Measurements from ENCODE around the gene THPO. TPM values are rescaled to one million over a fixed set of nuclear protein-coding genes. Genes with fewer than 3 reads are reported as not detected.
A peak's percentile ranks its signal among the peaks of the same experiment; 100 is the strongest.

Gene THPO
- total and polyA plus RNA-seq, 9 of the 15 experiments (the other 6 are each of a cell fraction or from before 2014, with no cell fraction given): 0.11 to 1.1 (median 0.35) TPM; not detected in 1

- Histone ChIP-seq H3K79me2 (ENCODE audit: control insufficient read depth, insufficient read depth, low read length) (peaks cover 8% of the 10 kb centered on the region; the same call in 2 of the 3 replicates), H3K9me3 (replicated peaks; ENCODE audit: control insufficient read depth, insufficient read depth, low read depth, low read length) (no peaks in the 10 kb centered on the region), H3K27ac (ENCODE audit: extremely low read depth, low read depth, low read length) (no peak overlapping the region; the same call in 1 of the 3 replicates), H3K4me3 (no peak overlapping the region), H3K4me1 (replicated peaks in 1 of 2; ENCODE audit: control insufficient read depth in 2 of 2, insufficient read depth in 2 of 2, low read length in 2 of 2) (peaks cover 48 to 56% of the 10 kb centered on the region in 2 experiments), H3K36me3 (ENCODE audit: control insufficient read depth, insufficient read depth, low read length) (peaks cover 42% of the 10 kb centered on the region; the same call in 2 of the 3 replicates), H3K9ac (ENCODE audit: insufficient read depth in 1 of 2, low read depth in 2 of 2, low read length in 2 of 2) (peak overlapping the region in 1 of 2 experiments; percentile 53; a peak in 1 of 4 replicates), H3K27me3 (ENCODE audit: control insufficient read depth in 2 of 2, insufficient read depth in 2 of 2, low read length in 2 of 2) (no peaks in the 10 kb centered on the region), H3K9me1 (ENCODE audit: control insufficient read depth, insufficient read depth, low read length) (peaks cover 6% of the 10 kb centered on the region), H3K4me2 (ENCODE audit: insufficient read depth, low read length) (no peak overlapping the region; the same call in 1 of the 2 replicates), H4K20me1 (replicated peaks; ENCODE audit: control insufficient read depth, insufficient read depth, low read length) (no peaks in the 10 kb centered on the region), H2AFZ (ENCODE audit: low read depth, low read length) (no peak overlapping the region)
- 30% methylated on average over 13 of the region's 14 CpGs for WGBS (ENCODE audit: insufficient coverage, low coverage, missing lambda C conversion rate)
- DNase-seq (ENCODE audit: extremely low read depth in 1 of 4, low spot score in 3 of 4) (peak; percentile 82 to 88 (median 84)), ATAC-seq (peak; percentile 87), FAIRE-seq (peak; percentile 95)
- ChIA-PET POLR2A (interaction anchor here (0.6 to 1.1 kb wide), 5 partner anchors 8 to 29 kb away, joined by 3 to 6 read pairs (median 4); partner anchors contain the start of gene FAM131A), CTCF (ENCODE audit: low intra/inter-chr PET ratio) (no interaction called here)
- in situ Hi-C loops (cut with MboI) (no loop called here), intact Hi-C loops (cut with micrococcal nuclease) (loop anchor here (1.0 kb wide), 1 partner anchor 17 kb away; no protein-coding TSS in a partner anchor)
- no TSS peak for BruUV-seq (replicated peaks)
- TF ChIP-seq CLOCK (CRISPR knock-in tag; IDR thresholded peaks at IDR 0.05; ENCODE audit: borderline replicate concordance): no peak
- TF ChIP-seq MNT (conservative IDR thresholded peaks at IDR 0.05): peak in 1 of 2 experiments; percentile 52; a peak in 2 of 4 replicates
- TF ChIP-seq ZNF696 (CRISPR knock-in tag; conservative IDR thresholded peaks at IDR 0.05): no peak
- TF ChIP-seq TEAD4 (IDR thresholded peaks at IDR 0.05; ENCODE audit: low read length): 0 out of 2 replicates have a peak, but pooled peaks have one; percentile 11
- TF ChIP-seq TEAD4 (CRISPR knock-in tag; IDR thresholded peaks at IDR 0.05; ENCODE audit: borderline replicate concordance): no peak
- TF ChIP-seq ZNF766 (CRISPR knock-in tag; conservative IDR thresholded peaks at IDR 0.05): peak; percentile 66; the same call in 1 of the 2 replicates
- TF ChIP-seq RAD51 (IDR thresholded peaks at IDR 0.05; ENCODE audit: borderline replicate concordance, low read depth): peak; percentile 54; the same call in 1 of the 2 replicates
- TF ChIP-seq IRF1 (CRISPR knock-in tag; IDR thresholded peaks at IDR 0.05; ENCODE audit: borderline replicate concordance): no peak
- TF ChIP-seq L3MBTL2 (IDR thresholded peaks at IDR 0.05): no peak
- TF ChIP-seq ETS1 (conservative IDR thresholded peaks at IDR 0.05; ENCODE audit: control insufficient read depth, low read depth, low read length): 0 out of 2 replicates have a peak, but pooled peaks have one; percentile 60
- TF ChIP-seq ZNF239 (CRISPR knock-in tag; IDR thresholded peaks at IDR 0.05): no peak; the same call in 1 of the 2 replicates
- TF ChIP-seq ARID1B (IDR thresholded peaks at IDR 0.05): no peak
- no peak for TF ChIP-seq COPS2 (conservative IDR thresholded peaks at IDR 0.05)
- peak; percentile 54; the same call in 1 of the 2 replicates for TF ChIP-seq SMC3 (conservative IDR thresholded peaks at IDR 0.05; ENCODE audit: insufficient read depth, low read depth, low read length)
These were observed 32.5 kb downstream of the THPO start for GRCh38 chr3:184345317-184346144.

Measured in K562 (cell line).